ENCODE results near the gene PEA15.

PEA15 gene

GRCh38 chr1:160205242-160206035 lies at the start of gene PEA15:
Gene PEA15, plus strand, starts transcription at chr1:160205384. Its CDS starts 6,161 bp downstream, at chr1:160211545.
- DNase-seq (ENCODE audit: low read depth) = peak; percentile 30

DNA sequence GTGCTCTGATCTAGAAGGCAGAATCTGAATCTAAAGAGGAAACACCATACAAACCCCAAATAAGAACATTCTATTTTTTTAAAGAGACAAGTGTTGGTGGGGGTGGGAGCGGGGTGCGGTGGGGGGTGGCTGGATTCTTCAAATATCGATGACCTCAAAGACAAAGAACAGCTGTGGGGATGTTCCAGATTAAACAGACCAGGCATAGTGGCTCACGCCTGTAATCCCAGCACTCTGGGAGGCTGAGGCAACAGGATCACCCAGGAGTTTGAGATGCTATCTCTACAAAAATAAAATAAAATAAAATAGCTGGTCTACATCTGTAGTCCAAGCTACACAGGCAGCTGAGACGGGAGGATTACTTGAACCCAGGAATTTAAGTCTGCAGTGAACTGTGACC lies 48.8 kb upstream of the PEA15 start:
- DNase-seq (ENCODE audit: low read depth) = no peak

- DNase-seq (ENCODE audit: low read depth) = no peak
Measured at GRCh38 chr1:160157174-160157573, 48.0 kb upstream of the PEA15 start.

GRCh38 chr1:160158031-160158430 lies 47.2 kb upstream of the PEA15 start:
- DNase-seq (ENCODE audit: low read depth) = no peak

DNA sequence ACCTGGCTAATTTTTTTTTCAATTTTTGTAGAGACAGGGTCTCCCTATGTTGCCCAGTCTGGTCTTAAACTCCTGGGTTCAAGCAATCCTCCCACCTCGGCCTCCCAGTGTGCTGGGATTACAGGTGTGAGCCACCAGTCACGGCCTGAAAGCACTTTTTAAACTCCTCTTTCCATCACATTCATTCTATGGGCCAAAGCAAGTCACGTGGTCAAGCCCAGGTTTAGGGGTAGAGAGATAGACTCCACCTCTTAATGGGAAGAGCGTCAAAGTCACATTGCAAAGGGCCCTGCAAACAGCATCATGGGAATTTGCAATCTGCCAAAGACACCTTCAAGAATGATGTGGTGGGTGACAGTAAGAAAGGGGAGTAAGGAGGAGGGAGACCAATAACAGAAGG lies 46.6 kb upstream of the PEA15 start:
- DNase-seq (ENCODE audit: low read depth) = no peak

DNA sequence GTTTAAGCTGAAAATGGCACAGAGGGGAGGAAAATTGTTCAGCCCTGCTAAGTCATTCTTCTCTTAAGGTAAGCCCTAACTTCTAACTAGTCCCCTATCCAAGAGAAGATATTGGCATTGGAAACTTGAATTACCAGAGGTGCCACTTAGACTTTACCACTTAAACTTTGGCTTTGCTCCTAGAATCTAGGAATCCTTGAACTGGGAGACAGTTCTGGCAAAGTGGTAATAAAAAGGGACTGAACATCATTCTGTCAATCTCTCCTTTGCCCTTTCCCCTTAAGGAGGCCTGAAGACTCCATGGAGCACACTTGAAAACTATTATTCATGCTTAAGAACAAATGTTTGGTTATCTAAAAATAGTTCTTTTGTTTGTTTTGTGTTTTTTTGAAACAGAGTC lies 45.3 kb upstream of the PEA15 start:
- no peak for DNase-seq (ENCODE audit: low read depth)

- no peak for DNase-seq (ENCODE audit: low read depth)
Measured at GRCh38 chr1:160161965-160162705, 43.0 kb upstream of the PEA15 start.

- DNase-seq (ENCODE audit: low read depth) = no peak
Measured at GRCh38 chr1:160162931-160163330, 42.3 kb upstream of the PEA15 start.

GRCh38 chr1:160163615-160164014 lies 41.6 kb upstream of the PEA15 start:
- DNase-seq (ENCODE audit: low read depth) = no peak

GRCh38 chr1:160164121-160164520 lies 41.1 kb upstream of the PEA15 start:
- no peak for DNase-seq (ENCODE audit: low read depth)

DNA sequence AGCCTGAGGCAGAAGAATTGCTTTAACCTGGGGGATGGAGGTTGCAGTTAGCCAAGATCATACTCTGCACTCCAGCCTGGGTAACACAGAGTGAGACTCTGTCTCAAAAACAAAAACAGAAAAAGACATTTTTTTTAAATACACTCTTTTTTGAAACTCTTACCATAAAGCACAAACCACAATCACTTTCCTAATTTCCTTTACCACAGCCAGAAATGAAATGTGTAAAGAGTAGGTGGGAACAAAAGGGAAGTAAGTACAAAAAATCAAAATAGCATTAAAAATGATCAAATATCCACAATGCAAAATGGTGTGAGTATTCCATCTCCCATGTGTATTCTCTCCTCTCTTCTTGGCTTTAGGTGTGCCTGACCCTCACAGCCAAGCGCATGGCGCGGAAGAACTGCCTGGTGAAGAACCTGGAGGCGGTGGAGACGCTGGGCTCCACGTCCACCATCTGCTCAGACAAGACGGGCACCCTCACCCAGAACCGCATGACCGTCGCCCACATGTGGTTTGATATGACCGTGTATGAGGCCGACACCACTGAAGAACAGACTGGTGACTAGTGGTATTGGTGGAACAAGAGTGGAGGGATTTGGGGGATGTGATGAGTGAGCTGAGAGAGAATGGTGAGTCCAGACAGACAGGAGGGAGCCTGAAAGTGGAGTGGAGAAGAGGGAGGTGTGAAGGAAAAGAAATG lies 38.9 kb upstream of the PEA15 start:
- DNase-seq (ENCODE audit: low read depth) = no peak

DNA sequence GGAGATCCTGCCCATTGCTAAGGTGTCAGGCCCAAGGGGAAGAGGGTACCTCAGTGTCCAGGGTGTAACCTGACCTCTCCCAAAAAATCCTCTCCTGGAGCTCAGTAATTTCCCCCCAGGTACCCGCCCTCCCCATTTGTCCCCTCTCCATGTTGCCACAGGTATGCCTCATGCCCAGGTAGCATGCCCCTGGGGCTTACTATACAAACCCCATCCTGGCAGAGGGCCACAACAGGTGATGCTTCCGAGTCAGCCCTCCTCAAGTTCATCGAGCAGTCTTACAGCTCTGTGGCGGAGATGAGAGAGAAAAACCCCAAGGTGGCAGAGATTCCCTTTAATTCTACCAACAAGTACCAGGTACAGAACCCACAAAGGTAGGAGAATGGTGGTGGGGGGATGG lies 38.1 kb upstream of the PEA15 start:
- DNase-seq (ENCODE audit: low read depth) = no peak

DNA sequence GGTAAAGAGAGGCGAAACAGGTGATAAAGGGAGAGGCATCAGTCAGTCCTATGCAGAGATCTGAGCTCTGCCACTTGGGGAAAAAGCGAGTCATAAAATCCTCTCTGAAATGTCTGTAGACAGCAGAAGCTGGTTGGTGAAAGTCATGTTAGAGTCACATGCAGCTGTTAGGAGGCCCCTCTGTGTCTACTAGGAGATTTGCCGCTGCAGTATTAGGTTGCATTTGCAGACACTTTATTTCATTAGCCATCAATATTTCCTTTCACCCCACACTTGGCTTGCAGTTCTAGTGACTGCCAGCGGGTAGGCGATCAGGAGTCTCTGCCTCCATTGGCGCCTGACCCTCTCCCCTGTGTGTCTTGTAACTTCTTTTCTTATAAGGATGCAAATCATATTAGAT lies 37.6 kb upstream of the PEA15 start:
- DNase-seq (ENCODE audit: low read depth) = no peak

- no peak for DNase-seq (ENCODE audit: low read depth)
Measured at GRCh38 chr1:160168016-160168415, 37.2 kb upstream of the PEA15 start.

DNA sequence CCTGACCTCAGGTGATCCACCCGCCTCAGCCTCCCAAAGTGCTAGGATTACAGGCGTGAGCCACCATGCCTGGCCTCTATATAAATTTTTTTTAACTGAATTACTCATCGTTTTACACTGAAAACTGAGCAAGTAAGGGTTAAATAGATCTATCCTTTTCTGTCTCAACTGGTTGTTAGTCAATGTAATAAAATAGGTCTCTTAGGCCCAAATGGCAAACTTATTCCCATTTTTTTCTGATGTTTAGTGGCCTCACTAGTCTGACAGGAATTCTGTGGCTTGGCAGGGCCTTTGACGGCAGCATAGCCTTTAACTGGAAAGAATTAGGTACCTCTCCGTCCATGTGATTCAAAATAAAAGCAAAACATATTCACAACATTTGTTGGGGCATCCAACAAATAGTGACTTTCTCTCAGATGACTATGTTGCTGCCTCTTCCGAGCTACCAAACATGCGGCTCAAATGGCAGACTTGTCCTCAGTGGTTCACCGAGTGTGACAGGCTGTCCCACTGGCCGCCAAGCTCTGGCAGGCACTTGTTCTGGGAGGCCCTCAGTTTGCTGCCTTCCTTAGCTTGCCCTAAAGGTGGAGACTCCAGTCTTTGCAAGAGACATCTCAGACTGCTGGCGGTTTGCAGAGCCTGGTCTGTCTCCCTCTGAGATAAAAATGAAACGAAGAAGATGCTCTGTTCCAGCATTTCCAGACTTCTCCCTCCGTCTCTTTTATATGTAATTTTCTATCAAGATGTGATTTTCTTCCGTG lies 36.4 kb upstream of the PEA15 start:
- DNase-seq (ENCODE audit: low read depth) = no peak

DNA sequence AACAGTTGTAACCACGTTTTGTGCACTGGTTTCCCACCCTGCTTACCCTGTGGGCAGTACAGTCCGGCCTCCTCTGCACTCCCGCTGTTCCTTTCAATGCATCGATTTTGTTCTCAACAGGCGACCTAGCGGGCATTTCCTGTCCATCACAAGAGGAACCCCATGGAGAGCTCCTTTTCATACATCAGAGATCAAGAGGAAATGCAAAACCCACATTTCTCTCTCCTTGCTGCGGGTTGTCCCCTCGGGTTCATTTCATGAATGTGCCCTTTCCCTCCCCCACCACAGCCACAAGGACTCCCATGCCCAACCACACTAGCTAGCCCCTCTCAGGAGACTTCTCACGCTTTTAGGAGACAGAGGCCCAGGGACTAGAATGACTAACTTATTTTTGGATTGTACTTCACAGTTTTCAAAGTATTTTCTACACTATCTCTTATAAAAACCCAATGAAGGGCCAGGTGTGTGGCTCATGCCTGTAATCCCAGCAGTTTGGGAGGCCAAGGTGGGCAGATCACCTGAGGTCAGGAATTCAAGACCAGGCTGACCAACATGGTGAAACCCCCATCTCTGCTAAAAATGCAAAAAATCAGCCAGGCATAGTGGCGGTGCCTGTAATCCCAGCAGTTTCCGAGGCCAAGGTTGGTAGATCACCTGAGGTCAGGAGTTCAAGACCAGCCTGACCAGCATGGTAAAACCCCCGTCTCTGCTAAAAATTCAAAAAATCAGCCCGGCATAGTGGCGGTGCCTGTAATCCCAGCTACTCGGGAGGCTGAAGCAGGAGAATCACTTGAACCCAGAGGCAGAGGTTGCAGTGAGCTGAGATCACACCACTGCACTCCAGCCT lies 35.4 kb upstream of the PEA15 start:
- DNase-seq (ENCODE audit: low read depth) = no peak

- no peak for DNase-seq (ENCODE audit: low read depth)
Measured at GRCh38 chr1:160171354-160171753, 33.8 kb upstream of the PEA15 start.

DNA sequence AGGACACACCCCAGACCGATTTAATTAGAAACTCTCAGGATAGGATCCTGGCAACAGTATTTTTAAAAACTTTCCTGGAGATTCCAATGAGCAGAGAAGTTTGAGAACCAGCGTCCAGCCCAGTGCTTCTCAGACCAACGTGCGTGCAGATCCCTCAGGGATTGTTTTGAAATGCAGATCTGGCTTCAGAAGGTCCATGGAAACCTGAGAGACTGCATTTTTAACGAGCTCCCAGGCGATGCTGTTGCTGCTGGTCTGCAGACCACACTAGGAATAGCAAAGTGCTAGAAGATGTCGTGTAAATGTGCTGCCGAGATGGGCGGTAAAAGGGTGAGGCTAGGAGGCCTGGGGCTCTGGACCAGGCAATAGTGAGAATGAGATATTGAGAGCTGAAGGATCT lies 33.2 kb upstream of the PEA15 start:
- no peak for DNase-seq (ENCODE audit: low read depth)

DNA sequence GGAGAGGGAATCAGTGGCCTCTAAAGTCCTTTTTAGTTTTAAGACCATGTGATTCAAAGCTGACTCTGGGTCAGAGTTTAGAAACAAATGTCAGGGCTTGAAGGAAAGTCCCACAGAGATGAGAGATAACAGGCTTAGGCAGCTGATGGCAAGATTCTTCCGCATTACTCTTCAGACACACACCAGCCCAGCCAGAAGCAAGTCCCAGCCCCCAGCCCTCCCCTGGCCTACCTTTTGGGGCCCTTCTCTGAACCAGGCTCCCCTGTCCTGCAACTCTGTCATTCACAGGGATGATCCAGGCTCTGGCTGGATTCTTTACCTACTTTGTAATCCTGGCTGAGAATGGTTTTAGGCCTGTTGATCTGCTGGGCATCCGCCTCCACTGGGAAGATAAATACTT lies 28.0 kb upstream of the PEA15 start:
- DNase-seq (ENCODE audit: low read depth) = no peak

DNA sequence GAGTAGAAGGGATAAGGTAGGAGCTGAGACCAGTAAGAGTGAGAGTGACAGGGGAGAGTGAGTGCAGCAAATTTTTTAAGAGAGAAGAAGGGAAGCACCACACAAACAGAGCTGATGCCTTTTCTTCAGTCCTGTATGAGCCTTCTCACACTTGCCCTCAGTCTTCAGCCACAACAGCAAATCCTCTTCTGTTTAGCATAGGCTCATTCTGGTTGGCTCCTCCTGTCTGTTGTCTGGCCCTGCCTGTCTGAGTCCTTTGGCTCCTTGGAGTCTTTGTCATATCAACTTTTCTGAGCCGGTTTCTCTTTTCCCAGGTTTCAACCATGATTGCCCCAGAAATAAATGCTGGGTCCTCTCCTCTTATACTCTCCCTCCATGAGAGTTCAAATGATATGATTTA lies 27.5 kb upstream of the PEA15 start:
- no peak for DNase-seq (ENCODE audit: low read depth)

GRCh38 chr1:160178731-160179130 lies 26.5 kb upstream of the PEA15 start:
- no peak for DNase-seq (ENCODE audit: low read depth)
